GM12878 (cell line): ENCODE data around the gene CFAP57. TPM values are rescaled to one million over a fixed set of nuclear protein-coding genes. Genes with fewer than 3 reads are reported as not detected.
A peak's percentile ranks its signal among the peaks of the same experiment; 100 is the strongest.

Source experiments
- ATAC-seq: fragments of 200-7000 bp; cut with Tn5 transposase; 3 replicates; pipeline ENCODE4 v1.9.1; 2020; ENCODE audit warnings: mild to moderate bottlenecking, moderate library complexity
- BruUV-seq: library from RNA; stranded (reverse); fragments of 400-500 nt; replicated peaks from 2 replicates; lab custom pipeline; 2021; lab: Mats Ljungman, UMichigan
- CTCF ChIA-PET: fragments of 300-600 bp; sonication (Branson Sonifier 250); formaldehyde crosslinking; extraction: SDS; loops from one replicate; lab custom pipeline; 2021; ENCODE audit warnings: inconsistent platforms; lab: Yijun Ruan, JAX
- POLR2A ChIA-PET: fragments of 350-600 bp; formaldehyde crosslinking; extraction: SDS; loops from one replicate; lab custom pipeline; 2021; ENCODE audit warnings: inconsistent platforms; lab: Charles Lee
- RAD21 ChIA-PET: fragments of 300-600 bp; sonication (Branson Sonifier 250); formaldehyde crosslinking; loops from one replicate; lab custom pipeline; 2023; ENCODE audit warnings: antibody characterized with exemption; ENCODE audit not compliant: unreplicated experiment; lab: Charles Lee
- SMC1A ChIA-PET: fragments of 300-600 bp; sonication (Branson Sonifier 250); formaldehyde crosslinking; loops from one replicate; lab custom pipeline; 2023; ENCODE audit not compliant: unreplicated experiment, uncharacterized antibody; lab: Charles Lee
- DNase-seq: peaks from one replicate; pipeline ENCODE4 v3.0.0-alpha.2; 2011; ENCODE audit warnings: low read depth, low spot score
- FAIRE-seq: peaks from 3 replicates; lab custom pipeline; 2011; peaks lifted over from hg19 to GRCh38; lab: Jason Lieb, UNC
- H2AFZ ChIP-seq: 2 replicates; pipeline ENCODE4 v1.6.0; 2011; ENCODE audit warnings: low read depth, low read length, control low read depth; ENCODE audit not compliant: control insufficient read depth
- H3K27ac ChIP-seq: 2 replicates; pipeline ENCODE4 v1.5.1; 2011; ENCODE audit warnings: control low read depth; ENCODE audit not compliant: control insufficient read depth, insufficient read depth
- H3K27me3 ChIP-seq, 2 experiments: replicated peaks in 1 of 2; 2 replicates each; pipeline versions ENCODE4 v1.6.0 to v1.6.1; 2011; ENCODE audit warnings: low read length in 1 of 2; ENCODE audit not compliant: control insufficient read depth in 2 of 2, insufficient read depth in 2 of 2
- H3K36me3 ChIP-seq, 2 experiments: 2 replicates each; pipeline ENCODE4 v1.5.1; 2011; ENCODE audit warnings: low read length in 1 of 2; ENCODE audit not compliant: control insufficient read depth in 2 of 2, insufficient read depth in 2 of 2
- H3K4me1 ChIP-seq: 2 replicates; pipeline ENCODE4 v1.6.1; 2011; ENCODE audit warnings: mild to moderate bottlenecking, low read length, moderate library complexity, mixed read lengths; ENCODE audit not compliant: control insufficient read depth, insufficient read depth
- H3K4me2 ChIP-seq: 2 replicates; pipeline ENCODE4 v1.6.0; 2011; ENCODE audit warnings: control low read depth; ENCODE audit not compliant: control insufficient read depth, insufficient read depth
- H3K4me3 ChIP-seq: fragments of 200-600 bp; sonication (generic); 2 replicates; pipeline ENCODE4 v1.5.1; 2016
- H3K79me2 ChIP-seq: 2 replicates; pipeline ENCODE4 v1.6.0; 2011; ENCODE audit warnings: low read length; ENCODE audit not compliant: control insufficient read depth, insufficient read depth
- H3K9ac ChIP-seq: 2 replicates; pipeline ENCODE4 v1.8.0; 2011; ENCODE audit warnings: low read length, control low read depth, mixed read lengths; ENCODE audit not compliant: control insufficient read depth, insufficient read depth
- H3K9me3 ChIP-seq: replicated peaks from 3 replicates; pipeline ENCODE4 v1.5.1; 2011; ENCODE audit warnings: mild to moderate bottlenecking, low read length; ENCODE audit not compliant: control insufficient read depth, insufficient read depth
- H4K20me1 ChIP-seq: 2 replicates; pipeline ENCODE4 v1.6.0; 2011; ENCODE audit not compliant: control insufficient read depth, insufficient read depth
- ATF7 ChIP-seq: fragments of 450-650 bp; IDR thresholded peaks from 2 replicates; pipeline ENCODE4 v1.6.1; 2016; ENCODE audit warnings: low read depth, mild to moderate bottlenecking
- CEBPZ ChIP-seq: fragments of 150-350 bp; IDR thresholded peaks from 2 replicates; pipeline ENCODE4 v1.6.1; 2016; ENCODE audit warnings: low read depth, low read length
- E2F8 ChIP-seq: fragments of 450-650 bp; IDR thresholded peaks from 2 replicates; pipeline ENCODE4 v1.6.1; 2018; ENCODE audit warnings: mild to moderate bottlenecking, low read depth, moderate library complexity; ENCODE audit not compliant: partially characterized antibody
- ESRRA ChIP-seq: IDR thresholded peaks from 2 replicates; pipeline ENCODE4 v1.6.1; 2012; ENCODE audit warnings: mild to moderate bottlenecking, low read length, improper control_type of control experiment
- FOXK2 ChIP-seq: fragments of 450-650 bp; IDR thresholded peaks from 2 replicates; pipeline ENCODE4 v1.6.1; 2017; ENCODE audit warnings: mild to moderate bottlenecking, moderate library complexity
- MLLT1 ChIP-seq: fragments of 450-650 bp; IDR thresholded peaks from 2 replicates; pipeline ENCODE4 v1.6.1; 2016; ENCODE audit warnings: mild to moderate bottlenecking
- NFYA ChIP-seq: IDR thresholded peaks from 2 replicates; pipeline ENCODE4 v1.6.1; 2011; ENCODE audit warnings: low read depth, mild to moderate bottlenecking, low read length, improper control_type of control experiment, borderline replicate concordance
- RAD21 ChIP-seq: IDR thresholded peaks from 2 replicates; pipeline ENCODE4 v1.6.1; 2011; ENCODE audit warnings: mild to moderate bottlenecking, low read depth, low read length, moderate library complexity; ENCODE audit not compliant: insufficient read depth
- RAD51 ChIP-seq: fragments of 450-650 bp; IDR thresholded peaks from 2 replicates; pipeline ENCODE4 v1.6.1; 2016; ENCODE audit warnings: moderate library complexity, mild to moderate bottlenecking, inconsistent platforms
- SIX5 ChIP-seq: IDR thresholded peaks from 2 replicates; pipeline ENCODE4 v1.6.1; 2011; ENCODE audit warnings: mild to moderate bottlenecking, low read depth, low read length, moderate library complexity; ENCODE audit not compliant: severe bottlenecking
- WRNIP1 ChIP-seq: IDR thresholded peaks from 2 replicates; pipeline ENCODE4 v1.6.1; 2011; ENCODE audit warnings: low read depth, low read length, improper control_type of control experiment, borderline replicate concordance
- ZNF384 ChIP-seq: IDR thresholded peaks from 2 replicates; pipeline ENCODE4 v1.6.1; 2012; ENCODE audit warnings: low read depth, mild to moderate bottlenecking, low read length, improper control_type of control experiment, borderline replicate concordance
- WGBS: methylation state at CpG from one replicate; pipeline ENCODE4 v1.1.6; 2016; ENCODE audit warnings: low lambda C conversion rate; ENCODE audit not compliant: insufficient replicate concordance, insufficient coverage; ENCODE audit errors: missing lambda C conversion rate; 5-methylcytosine and 5-hydroxymethylcytosine counted together
- in situ Hi-C: fragments of 300-500 bp; cut with MboI; formaldehyde crosslinking; loops from 9 replicates; pipeline ENCODE4 v1.14.3; 2018; ENCODE audit warnings: mixed read lengths
- intact Hi-C: fragments of 100-400 bp; cut with micrococcal nuclease; formaldehyde crosslinking; loops from one replicate; pipeline ENCODE4 v1.14.2; 2022; ENCODE audit not compliant: unreplicated experiment
- polyA plus RNA-seq, 11 experiments: library from polyadenylated mRNA; depleted of rRNA in 4 of 11; unstranded in 6 of 11; stranded (reverse) in 5 of 11; fragments of >200 nt; fragmentation: Nextera tagmentation in 4 of 11; fragmentation: Illumina TruSeq in 1 of 11; extraction: Ambion mirVana in 4 of 11; extraction: Trizol in 1 of 11; gene quantifications; 1 replicate in 1 of 11; 2 replicates in 10 of 11; pipeline versions ENCODE4 v1.2.1 to v1.2.3, GENCODE V29; 2011 to 2016; ENCODE audit warnings: inconsistent platforms in 2 of 11, missing spikeins in 2 of 11, low read depth in 1 of 11
- total RNA-seq, 4 experiments: library from RNA; depleted of rRNA in 3 of 4; stranded (reverse); fragments of >200 nt in 3 of 4; fragmentation: Illumina TruSeq in 1 of 4; extraction: Trizol in 1 of 4; gene quantifications; 2 replicates each; pipeline versions ENCODE4 v1.2.1 to v1.2.3, GENCODE V29; 2013 to 2021

The CFAP57 gene
- total and polyA plus RNA-seq, 10 of the 15 experiments (the other 5 are each of a cell fraction or from before 2014, with no cell fraction given), result 0.45 to 4.8 (median 1.3) TPM

GRCh38 chr1:43220905-43221778 lies 49.0 kb downstream of the CFAP57 start:
- H3K4me2 ChIP-seq, result peak overlapping the region; percentile 82
- peak overlapping the region; percentile 45 for H3K9ac ChIP-seq
- ChIA-PET SMC1A (interaction anchor here (1.1 to 2.2 kb wide), 6 partner anchors 18 to 169 kb away, joined by 3 to 6 read pairs (median 4); no protein-coding TSS in a partner anchor), RAD21 (interaction anchor here (0.5 to 2.2 kb wide), 4 partner anchors 16 to 198 kb away, joined by 3 to 9 read pairs (median 4); no protein-coding TSS in a partner anchor), POLR2A (interaction anchor here (0.6 to 1.8 kb wide), 3 partner anchors 16 to 431 kb away, joined by 3 to 4 read pairs (median 4); partner anchors contain the start of gene KDM4A), CTCF (interaction anchor here (1.2 to 2.6 kb wide), 4 partner anchors 17 to 49 kb away, joined by 3 to 13 read pairs (median 4); partner anchors contain the start of genes CFAP57 and EBNA1BP2)
- WGBS, result 31% methylated on average over 7 of the region's 7 CpGs
- H3K36me3 ChIP-seq, result peaks cover 4 to 9% of the 10 kb centered on the region in 2 experiments; a peak in 3 of 4 replicates
- peak overlapping the region; percentile 11; the same call in 1 of the 2 replicates for H3K4me3 ChIP-seq
- BruUV-seq, result no TSS peak
- in situ Hi-C loops, result no loop called here
- no peaks in the 10 kb centered on the region for H3K79me2 ChIP-seq
- ATAC-seq (peak; percentile 92), DNase-seq (peak; percentile 75), FAIRE-seq (peak; percentile 94)
- no peaks in the 10 kb centered on the region for H3K9me3 ChIP-seq
- peak overlapping the region; percentile 88 for H2AFZ ChIP-seq
- peaks cover 21% of the 10 kb centered on the region for H3K4me1 ChIP-seq
- intact Hi-C loops, result loop anchor here (2.0 to 10.0 kb wide), 2 partner anchors 22 to 434 kb away; partner anchors contain the start of gene KDM4A
- H3K27me3 ChIP-seq, result no peaks in the 10 kb centered on the region
- H3K27ac ChIP-seq, result peak overlapping the region; percentile 89
- no peaks in the 10 kb centered on the region for H4K20me1 ChIP-seq
- TF ChIP-seq MLLT1 (0 out of 2 replicates have a peak, but pooled peaks have one; percentile 23), SIX5 (no peak), CEBPZ (no peak), RAD21 (no peak), NFYA (no peak), ATF7 (peak; percentile 78), FOXK2 (no peak), E2F8 (no peak), WRNIP1 (no peak), ESRRA (no peak), ZNF384 (no peak), RAD51 (no peak)
